NCI-H446 treated with DMSO at 0.1 percent for 48 hours (cell line): ENCODE data around the gene PI4KA.

Experiments used
- DNase-seq: peaks from one replicate; lab custom pipeline; 2025; lab: John Stamatoyannopoulos, UW

PI4KA gene

GRCh38 chr22:20881869-20882815 is 23.5 kb upstream of the PI4KA start:
- no peak for DNase-seq

DNA sequence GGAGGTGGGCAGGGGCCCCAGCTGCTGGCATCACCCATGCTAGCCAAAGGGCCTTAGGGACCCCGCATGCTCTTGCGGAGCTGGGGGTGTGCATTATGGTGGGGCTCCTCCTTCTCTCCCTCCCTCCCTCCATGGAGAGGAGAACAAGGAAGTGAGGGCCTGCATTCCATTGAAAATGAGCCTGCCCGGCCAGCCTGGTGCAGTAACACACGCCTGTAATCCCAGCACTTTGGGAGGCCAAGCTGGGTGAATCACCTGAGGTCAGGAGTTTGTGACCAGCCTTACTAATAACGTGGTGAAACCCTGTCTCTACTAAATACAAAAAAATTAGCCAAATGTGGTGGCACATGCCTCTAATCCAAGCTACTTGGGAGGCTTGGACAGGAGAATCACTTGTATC is 22.6 kb upstream of the PI4KA start:
- DNase-seq = no peak

DNA sequence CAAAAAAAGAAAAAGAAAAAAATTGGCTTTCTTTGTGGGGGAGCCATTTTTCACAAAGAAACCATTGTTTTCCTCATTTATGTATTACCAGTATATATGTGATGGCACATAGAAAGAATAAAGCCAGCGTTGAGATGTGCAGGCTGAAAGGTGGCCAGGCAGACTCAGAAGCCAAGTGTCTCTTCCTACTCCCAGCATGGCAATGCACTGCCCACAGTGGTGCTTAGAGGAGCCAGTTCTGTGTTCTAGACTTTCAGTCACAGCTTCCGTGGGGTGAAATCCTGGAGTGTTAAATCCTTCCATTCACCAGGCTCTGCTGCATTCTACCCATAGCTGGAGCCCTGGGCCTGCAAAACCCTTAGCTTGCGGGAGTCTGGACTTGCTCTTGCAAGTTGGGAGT is 19.1 kb upstream of the PI4KA start:
- DNase-seq = no peak

GRCh38 chr22:20875296-20875695 is 16.7 kb upstream of the PI4KA start:
- DNase-seq = no peak

GRCh38 chr22:20873214-20873613 is 14.6 kb upstream of the PI4KA start:
- DNase-seq = no peak

DNA sequence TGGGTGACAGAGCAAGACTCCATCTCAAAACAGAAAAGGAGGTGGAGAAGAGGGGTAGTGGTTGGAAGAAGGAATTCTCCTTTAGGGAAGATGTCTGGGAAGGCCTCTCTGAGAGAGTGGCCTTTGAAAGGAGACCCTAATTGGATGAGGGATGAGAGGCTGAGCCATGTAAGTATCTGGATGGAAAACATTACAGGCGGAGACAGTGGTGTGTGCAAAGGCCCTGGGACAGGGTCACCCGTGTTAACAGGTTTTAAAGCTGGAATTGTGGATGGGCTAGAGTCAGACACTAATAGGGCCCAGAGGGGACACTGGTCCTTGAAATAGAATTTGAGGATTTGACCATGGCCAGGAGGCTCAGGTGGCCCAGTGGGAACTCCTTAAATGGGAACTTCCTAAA is 10.6 kb upstream of the PI4KA start:
- DNase-seq = no peak

DNA sequence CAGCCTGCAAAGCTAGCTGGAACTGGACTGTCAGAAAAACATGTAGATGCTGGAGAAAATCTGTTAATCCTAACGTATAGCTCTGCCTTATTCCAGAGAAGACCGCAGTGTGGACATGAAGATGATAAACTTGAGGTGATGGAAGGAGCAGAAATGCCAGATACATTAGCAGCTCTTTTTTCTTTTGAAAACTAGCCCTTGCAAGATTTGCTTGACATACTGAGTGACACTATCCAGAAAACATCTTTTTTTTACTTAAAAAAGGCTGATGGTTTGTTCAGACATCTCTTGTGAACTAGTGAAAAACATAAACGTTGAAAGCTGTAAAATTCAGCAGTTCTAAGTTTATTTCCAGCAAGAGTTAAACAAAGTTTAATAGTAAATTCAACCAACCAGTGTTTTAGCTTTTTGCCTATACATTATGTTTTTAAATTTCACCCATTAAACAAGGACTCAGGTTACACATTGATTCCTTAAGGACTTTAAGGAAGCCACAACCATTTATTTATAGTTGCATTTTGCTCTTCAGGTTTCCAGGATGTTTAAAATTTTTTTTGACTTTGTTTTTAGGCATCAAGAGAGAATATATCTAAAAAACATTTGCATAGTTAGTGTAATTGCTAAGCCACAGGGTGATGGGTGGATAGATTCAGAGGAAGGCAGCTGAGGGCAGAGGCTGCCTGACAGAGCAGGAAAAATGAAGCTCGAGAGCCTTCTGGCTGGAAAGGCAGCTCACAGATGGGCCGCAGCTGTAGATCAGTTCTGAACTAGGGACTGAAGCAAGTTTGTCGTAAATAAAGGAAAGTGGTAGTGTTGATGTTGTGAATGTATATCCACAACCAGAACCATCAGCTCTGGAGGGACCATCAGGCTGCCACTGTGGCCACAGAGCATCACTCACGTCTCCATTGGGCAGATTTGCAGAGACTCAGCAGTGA is 9.7 kb upstream of the PI4KA start:
- no peak for DNase-seq

DNA sequence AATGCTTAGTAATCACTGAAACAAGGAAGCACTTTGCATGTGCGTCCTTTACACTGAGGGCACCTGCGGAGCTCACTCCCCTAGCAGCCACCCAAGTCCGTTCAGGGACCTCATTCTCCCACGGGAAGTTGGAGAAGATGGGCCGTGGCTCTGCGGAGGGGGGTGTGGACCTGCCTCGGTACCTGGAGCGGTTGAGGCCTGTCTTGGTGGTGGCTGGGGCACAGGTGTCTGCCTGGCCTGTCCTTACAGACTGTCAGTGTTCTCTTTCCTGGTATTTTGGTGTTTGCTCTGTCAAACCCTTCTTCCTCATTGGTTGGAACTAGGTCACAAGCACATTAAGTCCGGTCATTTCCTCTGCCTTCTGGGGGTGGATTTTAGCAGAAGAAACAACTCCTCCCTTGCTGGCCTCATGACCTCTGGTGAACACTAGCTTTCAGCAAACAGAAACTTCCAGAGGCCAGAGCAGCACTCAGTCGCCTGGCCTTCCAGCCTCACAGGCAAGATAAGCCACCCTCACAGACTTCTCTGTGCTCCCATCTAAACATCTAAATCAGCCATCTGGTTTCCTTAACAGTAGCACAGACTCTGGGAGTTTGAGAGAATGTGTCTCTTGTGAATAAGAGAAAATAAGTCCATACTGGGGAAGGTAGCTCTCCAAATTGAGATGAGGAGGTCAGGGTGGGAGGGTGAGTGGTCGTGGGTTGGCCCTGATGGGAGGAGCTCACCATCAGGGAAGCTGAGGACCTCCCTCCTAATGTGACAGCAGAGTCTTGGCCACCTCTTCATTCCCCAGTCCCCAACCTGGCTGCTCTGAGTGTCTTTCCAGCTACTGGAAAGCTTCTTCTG is 8.8 kb upstream of the PI4KA start:
- DNase-seq = no peak

DNA sequence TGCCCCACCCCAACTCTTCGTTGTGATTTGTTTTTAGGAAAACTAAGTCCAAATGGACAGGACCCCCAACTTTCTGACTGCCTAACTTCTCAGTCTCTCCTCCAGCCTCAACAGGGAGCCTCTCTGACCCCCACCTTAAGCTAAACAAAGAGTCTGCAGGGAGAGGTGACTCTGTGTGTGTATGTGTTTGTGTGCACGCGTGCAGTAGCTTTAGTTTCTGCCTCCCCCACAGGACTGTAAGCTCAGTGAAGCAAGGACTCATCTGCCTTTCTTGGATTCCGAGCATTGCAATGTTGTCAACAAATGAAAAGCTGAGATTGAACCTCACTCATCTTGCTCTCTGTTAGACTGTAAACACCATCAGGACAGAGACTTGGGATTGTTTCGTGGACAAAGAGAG is 8.1 kb upstream of the PI4KA start:
- no peak for DNase-seq

- DNase-seq = no peak
These were observed 7.3 kb upstream of the PI4KA start for GRCh38 chr22:20865875-20866445.

DNA sequence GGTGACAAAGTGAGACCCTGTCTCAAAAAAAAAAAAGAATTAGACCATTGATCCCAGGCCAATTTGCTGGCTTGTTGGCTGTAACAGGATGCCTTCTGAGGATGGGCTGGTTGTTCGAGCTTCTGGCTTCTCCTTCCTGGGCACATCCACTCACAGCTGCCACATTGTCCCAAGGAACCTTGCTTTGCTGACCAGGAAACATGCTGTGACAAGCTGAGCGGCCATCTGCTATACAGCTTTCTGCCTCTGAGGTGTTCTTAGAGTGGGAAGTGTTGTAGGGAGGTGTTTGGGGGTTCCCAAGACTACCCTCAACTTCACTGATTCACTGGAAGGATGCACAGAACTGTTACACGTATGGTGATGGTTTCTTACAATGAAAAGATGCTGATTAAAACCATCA is 6.7 kb upstream of the PI4KA start:
- DNase-seq = no peak

GRCh38 chr22:20864186-20864908 is 5.7 kb upstream of the PI4KA start:
- DNase-seq = no peak

DNA sequence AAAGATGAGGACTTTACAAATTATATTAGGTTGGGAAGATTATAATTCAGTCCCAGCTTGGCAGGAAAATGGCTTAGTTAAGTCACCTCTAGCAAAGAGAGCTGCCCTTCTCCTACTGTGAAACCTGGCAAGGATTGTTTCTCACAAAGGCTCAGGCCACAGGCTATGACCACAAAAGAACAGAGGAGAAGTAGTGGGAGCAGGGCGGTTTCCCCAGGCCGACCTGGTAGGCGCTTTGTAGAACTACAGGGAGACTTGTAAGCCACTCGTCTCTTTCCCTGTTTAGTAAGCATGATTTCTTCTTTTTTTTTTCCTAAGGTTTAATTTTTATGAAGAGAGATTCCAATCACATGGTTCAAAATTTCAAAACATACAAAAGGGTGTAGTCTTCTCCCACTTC is 4.8 kb upstream of the PI4KA start:
- DNase-seq = no peak

GRCh38 chr22:20862540-20862939 is 3.9 kb upstream of the PI4KA start:
- no peak for DNase-seq

GRCh38 chr22:20859615-20860014 is 1.0 kb upstream of the PI4KA start:
- no peak for DNase-seq

DNA sequence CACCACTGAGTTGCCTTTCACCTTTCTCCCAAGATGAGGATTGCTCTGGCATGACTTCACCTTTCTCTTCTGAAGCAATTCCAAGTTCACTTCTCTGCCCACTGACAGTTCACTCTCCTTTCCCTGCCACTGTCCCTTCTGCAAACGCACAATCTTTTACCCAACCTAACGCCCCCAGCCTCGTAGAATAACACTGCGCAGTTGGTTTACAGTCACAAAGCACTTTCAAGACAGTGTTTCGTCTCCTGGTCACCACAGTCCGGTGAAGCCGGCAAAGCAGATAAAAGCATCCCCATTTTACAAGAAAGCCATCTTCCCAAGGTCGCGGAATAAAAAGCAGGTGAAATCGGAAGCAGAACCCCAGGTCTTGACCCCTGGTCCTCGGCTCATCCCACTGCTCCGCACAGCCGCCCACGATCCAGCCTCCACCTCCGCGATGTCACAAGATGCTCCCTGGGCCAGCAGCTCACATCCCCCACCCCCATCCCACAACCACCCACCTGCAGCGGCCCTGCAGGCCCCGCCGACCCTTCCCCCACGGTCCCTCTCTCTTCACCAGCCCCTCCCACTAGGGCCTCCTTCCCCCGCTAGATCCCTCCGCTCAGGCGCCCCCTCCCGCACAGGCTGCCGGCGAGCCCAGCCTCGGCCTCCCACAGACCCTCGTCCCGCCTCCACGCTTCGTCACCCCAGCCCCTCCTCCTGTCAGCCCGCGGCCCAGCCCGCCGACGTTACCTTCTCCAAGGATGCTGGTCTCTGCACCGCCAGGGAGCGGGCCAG is 585 bp downstream of the PI4KA start:
- DNase-seq = peak; percentile 74

- no peak for DNase-seq
These were observed 1.4 kb downstream of the PI4KA start for GRCh38 chr22:20857247-20857643.

GRCh38 chr22:20853236-20853660 is 5.4 kb downstream of the PI4KA start:
- no peak for DNase-seq

DNA sequence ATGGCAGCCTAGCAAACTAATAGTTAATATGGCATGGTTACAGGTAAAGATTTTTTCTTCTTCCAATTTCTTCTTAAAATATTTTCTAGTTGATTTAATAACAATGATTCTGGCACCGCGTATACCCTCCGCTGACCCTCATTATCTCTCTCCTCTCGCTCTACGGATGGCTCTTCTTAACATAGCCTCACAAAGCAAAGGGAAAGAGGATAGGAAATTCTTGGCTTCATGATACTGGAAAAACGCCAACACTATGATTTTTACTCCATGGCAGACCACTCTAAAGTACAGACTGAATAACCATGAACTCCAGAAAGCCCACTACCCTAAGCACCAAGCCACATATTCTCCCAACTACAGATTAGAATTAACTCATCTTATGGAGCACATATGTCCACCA is 6.1 kb downstream of the PI4KA start:
- no peak for DNase-seq

- no peak for DNase-seq
These were observed 6.5 kb downstream of the PI4KA start for GRCh38 chr22:20852076-20852475.
